HG02973 (cell line): ENCODE results near the gene CRYBA2.
A peak's percentile ranks its signal among the peaks of the same experiment; 100 is the strongest.

ENCODE experiments used
- ATAC-seq: cut with Tn5 transposase; IDR thresholded peaks from one replicate; pipeline ENCODE4 v1.9.1; 2021; ENCODE audit warnings: moderate library complexity; ENCODE audit not compliant: unreplicated experiment

The CRYBA2 gene

DNA sequence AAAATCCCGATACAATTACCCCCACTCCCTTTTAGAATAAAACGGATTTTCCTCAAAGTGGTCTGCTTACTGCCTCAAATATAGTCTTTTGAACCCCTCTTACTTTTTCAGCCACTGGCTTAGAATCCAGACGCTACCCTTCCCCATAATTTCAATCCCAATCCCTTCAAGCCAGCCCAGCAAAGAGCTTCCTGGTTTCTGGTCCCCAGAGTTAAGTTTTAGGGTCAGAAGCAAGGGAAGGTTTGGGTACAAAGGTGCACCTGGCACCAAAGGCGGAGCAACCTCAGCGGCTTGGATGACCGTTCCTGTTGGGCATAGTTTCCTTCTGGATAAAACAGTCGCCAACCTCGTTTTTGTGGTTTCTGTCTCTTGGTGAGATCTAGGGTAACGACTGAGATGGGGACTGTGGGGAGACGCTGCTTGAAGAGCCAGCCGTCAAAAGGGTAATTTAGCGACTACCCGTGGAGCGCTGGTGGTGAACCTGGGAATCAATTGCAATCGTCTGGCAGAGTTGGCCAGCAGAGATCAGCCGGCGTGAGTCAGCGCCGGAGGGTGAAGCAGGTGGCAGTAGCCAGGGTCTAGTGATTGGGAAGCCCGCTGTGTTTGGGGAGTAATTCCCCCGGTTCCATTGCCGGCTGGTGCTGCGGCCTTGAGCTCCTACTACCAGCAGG is 9.8 kb downstream of the CRYBA2 start:
- ATAC-seq, result no peak

DNA sequence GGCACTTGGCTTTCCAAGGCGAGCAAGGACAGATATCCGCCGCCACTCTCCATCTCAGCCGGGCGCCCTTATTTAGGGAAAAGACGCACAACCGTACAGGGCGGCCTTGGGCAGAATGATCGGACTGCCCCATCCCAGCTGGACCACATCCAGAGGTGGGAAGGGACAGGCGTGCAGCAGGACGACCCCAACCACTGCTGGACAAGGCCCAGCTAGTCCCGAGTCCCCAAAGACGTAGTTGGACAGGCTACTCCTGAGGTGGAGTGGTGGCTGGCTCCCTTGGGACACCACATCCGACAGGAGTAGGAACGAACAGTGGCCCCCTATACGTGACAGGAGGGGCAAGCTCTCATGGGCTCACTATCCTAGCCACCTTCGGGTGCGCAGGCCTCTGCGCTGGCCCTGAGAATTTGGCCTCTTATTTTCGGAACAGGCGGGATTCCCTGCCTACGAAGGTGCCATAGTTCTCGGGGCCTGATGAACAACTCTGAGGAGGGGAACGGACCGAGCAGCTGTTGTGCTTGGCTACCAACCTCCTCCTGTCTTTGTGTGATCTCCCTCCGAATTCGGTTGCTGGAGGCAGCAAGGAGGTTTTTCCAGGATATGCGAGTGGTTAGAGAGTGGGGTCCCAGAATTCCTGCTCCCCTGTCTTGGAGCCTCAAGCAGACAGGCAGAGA is 10.5 kb downstream of the CRYBA2 start:
- no peak for ATAC-seq

DNA sequence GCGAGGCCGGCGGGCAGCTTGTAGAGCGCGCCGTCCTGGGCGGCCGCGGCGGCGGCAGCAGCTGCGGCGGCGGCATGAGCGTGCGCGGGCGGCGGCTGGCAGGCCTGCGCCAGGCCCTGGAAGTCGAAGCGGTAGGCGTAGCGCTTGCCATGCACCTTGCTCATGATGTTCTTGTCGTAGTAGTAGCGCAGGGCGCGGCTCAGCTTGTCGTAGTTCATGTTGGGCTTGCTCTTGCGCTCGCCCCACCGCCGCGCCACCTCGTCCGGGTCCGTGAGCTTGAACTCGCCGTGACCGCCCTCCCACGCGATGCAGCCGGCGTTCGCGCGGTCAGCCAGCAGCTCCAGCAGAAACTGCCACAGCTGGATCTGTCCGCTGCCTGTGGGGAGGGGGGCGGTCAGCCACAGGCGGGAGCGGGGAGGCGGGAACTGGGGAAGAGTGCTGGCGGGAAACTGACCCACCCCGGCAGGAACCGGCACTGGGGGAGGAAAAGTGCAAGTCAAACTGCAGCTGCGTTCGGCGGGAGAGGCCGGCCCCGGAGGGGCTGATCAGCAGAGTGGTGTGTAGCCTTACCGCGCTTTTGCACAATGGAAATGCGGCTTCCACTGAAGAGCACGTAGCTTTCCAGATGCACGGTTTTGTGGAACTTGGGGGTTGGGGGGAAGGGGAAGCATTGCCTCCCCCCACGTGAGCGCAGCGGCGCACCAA is 11.2 kb downstream of the CRYBA2 start:
- ATAC-seq, result no peak

DNA sequence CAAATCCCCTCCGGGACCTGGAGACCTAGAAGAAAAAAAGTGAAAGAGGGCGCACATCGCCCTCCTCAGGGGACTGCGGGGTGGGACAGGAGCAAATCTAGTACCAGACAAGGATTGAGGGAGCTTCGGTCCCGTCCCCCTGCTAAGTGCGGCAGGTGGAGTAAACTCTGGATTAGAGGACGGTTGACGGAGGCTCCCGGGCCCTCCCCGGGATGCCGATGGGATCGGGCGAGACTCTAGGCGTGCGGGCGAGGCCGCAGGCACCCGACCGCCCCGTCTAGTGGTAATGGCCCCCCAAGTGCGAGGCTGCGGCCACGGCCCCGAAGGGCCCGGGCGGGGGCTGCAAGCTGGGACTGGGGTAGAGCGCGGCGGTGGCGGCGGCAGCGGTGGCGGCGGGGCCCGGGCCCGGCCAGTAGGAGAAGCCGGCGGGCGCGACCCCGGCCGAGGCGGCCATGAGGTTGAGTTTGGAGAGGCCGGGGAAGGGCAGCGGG is 11.8 kb downstream of the CRYBA2 start:
- no peak for ATAC-seq

DNA sequence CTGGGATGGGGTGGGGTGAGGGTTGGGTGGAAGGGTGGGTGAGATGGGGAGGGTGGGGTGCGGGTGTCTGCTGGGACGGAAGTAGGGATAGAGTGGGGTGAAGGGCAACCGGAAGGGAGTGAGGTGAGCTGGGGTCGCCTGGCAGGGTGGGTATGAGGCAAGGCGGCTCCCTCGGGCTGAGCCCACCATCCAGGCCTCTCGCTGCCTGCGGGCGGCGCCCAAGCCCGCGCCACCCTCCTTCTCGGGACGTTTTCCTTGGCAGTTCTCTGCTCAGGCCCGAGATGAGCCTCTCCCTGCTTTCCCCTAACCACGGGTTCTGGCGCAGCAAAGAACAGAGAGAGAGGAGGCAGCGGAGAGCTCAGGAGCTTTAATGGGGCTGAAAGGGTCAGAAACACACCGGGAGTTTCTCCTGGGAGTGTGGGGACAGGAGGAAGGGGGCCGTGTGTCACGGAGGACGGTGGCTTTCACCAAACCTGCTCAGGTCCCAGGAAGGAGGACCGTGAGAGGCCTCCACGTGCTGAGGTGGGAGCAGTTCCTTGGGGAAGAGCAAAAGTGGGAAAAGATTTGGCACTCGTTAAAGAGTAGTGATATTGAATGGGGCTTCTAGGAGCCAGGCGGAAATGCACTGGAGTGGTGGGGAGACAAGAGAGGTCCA is 12.4 kb downstream of the CRYBA2 start:
- ATAC-seq, result no peak

DNA sequence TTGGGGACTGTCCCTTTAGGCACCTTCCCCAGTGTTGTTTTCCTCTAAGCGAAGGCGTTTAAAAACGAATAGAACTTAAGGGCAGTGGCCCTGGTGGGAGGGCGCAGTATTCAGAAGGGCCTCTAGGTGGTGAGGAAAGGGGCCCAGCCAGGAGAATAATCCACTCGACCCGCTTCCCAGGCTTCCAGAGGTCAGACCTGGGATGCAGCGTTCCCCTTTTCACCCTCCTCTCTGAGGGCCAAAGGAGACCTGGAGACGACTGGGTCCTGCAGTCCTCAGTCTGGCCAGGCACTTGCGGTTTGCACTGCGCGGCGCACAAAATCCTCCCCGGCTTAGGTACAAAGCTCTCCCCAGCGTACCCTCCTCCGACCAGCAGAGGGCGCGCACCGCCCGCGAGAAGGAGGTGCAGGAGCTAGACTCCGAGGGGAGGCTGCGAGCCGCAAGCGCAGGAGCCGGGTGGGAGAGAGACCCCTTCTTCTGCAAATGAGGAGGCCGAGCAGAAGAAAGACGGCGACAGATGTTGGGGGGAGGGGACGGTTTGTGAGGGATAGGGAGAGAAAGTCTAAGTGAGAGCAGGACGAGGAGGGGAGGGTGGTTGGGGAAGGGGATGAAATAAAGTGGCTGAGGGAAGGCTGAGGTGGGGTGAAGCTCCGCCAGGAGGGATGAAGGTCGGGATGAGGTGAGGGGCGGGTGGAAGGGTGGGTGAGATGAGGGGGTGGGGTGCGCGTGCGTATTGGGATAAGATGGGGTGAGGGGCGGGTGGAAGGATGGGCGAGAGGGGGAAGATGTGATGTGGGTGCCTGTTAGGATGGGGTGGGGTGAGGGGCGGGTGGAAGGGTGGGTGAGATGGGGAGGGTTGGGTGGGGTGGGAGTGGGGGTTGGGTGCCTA is 13.1 kb downstream of the CRYBA2 start:
- peak; percentile 91 for ATAC-seq

DNA sequence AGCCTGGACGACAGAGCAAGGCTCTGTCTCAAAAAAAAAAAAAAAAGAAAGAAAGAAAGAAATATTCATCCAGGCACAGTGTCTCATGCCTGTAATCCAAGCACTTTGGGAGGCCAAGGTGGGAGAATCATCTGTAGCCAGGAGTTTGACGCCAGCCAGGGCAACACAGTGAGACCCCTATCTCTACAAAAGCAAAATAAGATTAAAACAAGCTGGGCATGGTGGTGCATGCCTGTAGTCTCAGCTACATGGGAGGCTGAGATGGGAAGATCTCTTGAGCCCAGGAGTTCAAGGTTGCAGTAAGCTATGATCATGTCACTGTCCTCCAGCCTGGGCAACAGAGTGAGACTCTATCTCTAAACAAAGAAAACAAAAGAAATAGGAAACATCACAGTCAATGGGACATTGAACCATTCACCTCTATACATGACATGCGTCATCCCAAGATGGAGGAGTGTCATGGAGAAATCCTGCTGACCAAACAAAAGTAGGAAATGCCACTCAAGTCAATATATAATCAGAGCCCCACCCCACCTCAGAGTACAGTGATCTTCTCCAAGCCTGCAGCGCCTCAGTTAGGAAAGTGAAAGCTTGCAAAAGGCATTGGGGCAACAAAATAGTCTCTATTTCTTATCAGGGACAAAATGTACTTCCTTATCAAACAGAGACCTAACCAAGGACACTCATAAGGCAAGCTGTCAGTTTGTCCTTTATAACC is 18.0 kb downstream of the CRYBA2 start:
- no peak for ATAC-seq

DNA sequence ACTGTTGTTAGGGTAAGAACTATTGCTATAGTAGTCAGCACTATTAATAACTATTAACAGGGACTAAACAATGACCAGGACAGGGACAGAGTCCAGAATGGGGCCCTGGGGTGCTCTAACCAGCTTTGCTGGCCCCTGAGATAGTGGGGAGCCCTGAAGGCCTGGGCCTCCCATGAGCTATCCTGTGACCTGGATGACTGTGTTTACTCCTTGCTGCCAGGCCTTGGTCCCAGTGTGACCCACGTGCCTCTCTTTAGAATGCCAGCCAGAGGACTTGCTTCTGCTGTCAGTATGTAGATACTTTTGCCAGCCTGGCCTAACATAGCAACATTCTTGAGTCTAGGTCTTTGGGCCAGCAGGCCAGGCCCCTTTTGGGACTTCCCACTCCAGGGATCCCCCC is 22.3 kb downstream of the CRYBA2 start:
- ATAC-seq, result no peak

DNA sequence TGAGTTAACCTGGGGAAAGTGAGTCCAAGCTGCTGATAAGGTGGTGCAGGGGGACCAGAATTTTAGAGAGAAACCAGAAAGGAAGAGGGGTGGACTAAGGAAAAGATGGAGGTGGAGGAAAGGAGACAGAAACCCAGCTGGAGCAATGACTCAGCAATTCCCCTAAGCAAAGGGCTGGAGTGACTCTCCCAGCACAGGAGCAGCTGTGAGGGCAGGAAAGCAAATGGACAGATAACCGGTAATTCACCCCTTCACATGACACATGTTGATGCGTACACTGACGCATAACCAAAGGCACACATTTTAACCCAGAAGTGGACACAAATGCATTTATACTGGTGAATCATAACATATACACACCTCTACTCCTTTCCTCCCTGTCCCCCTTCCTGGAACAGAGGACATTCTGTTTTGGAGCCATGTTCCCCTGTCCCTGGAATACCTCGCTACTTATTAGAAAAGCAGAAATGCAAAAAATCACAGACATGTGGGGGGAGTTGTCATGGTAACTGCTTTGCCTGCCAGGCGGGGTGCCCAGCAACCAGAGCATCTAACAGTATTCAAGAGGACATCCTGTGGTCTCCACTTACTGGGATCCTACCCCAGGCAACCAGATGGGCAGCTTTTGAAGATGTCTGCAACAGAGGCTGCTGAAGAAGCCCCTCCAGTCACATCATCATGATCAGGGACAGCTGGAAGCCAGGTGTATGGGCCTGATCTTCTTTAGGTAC is 29.0 kb downstream of the CRYBA2 start:
- ATAC-seq, result no peak

DNA sequence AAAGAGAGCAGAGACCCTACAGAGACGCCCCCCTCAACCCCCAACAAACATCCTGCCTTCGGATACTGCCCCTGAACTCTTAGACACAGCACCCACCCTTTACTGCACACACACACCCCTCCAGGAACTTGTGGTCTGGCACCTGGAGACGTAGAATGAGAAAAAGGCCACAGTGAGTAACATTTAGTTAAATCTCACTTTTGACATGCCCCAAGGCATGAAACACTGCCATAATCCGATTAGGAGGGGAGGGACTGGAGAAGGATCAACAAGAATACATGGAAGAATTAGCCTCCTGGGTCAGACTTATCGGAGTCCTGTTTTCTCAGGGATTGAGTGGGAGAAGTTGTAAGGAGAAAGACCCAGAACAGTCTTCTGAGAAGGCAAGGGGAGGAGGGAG is 29.6 kb downstream of the CRYBA2 start:
- ATAC-seq, result no peak

DNA sequence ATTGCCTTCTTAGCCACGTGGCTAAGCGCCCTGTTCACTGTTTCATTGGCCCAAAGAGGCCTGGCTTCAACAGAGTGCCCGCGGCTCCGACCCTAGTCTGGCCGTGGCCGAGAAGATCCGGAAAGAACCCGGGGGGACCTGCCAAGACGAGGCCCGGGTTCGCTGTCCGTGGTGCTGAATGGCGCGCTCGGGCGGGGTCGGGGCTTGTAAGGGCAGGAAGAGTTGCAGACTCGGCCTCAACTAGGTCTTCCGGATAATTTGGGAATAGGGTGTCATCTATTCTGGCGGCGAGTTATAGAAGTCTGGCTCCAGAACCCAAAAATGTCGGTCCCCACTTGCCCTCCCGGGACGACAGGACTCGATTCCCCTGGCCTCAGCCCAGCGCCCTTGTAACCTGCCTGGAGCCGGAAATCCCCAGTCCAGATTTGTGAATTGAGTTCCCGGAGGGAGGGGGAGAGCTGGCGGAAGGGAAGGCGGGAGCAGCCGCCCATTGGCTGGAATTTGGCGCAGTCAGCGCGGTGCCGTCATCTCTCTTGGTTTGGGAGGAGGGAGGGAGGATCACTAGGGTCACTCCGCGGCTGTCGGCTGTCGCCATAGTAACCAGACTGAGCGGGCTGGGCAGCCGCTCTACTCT is 30.2 kb downstream of the CRYBA2 start:
- no peak for ATAC-seq

DNA sequence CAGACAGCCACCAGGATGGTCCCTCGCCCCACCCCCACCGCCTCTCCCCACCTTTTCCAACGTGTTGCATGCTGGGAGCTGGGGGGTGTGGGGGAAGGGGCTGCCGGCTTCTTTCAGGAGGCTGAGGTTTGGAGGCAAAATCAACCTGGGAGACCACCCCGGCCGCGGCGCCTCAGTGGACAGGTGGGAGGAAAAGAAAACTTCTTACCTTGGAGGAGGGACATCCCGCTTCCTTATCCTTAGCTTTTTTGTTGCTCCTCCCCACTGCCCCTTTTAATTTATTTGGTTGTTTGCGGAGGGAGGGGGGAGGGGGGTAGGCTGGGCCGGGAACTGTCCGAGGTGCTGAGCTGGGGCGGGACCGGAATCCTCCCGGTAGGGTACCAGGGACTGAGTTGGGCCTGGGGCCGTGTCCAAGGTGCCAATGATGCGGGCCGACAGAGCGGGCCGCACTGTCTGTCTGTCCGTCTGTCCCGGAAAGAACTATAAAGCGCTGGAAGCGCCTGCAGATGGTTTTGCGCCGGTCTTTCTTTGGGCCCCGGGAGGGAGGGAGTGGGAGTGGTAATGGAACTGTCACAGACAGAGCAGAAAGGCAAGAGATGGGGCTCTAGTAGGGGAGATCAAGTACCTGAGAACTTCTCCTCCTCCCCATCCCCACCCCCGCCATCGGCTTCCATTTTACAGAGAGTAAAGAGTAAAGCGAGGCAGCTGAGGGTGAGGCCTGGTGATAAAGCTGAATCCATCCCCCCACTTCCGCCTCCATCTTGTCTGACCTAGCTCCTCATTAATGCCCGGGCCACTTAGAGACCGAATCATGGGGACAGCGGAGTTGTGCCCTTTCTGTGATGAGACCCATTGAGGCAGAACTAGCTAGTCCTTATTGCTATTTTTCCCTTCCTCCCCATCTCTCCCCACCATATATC is 31.3 kb downstream of the CRYBA2 start:
- ATAC-seq, result no peak

DNA sequence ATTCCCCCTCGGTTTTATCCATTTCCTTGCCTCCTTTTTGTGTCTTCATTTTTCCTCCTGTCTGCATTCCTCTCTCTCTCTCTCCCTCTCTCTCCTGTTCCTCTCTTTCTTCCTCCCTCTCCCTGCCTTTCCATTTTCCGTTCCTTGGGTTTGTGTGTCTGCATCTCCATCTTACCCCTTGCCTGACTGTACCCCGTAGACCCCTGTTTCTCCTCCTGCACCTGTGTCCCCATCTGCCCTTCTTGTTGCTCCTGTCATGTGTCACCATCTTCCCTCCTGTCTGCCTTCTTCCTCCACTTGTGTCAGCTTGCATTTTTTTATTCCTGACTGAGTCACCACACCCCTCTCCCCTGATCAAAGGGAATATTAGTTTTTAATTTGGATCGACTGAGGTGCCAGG is 32.0 kb downstream of the CRYBA2 start:
- ATAC-seq, result no peak

DNA sequence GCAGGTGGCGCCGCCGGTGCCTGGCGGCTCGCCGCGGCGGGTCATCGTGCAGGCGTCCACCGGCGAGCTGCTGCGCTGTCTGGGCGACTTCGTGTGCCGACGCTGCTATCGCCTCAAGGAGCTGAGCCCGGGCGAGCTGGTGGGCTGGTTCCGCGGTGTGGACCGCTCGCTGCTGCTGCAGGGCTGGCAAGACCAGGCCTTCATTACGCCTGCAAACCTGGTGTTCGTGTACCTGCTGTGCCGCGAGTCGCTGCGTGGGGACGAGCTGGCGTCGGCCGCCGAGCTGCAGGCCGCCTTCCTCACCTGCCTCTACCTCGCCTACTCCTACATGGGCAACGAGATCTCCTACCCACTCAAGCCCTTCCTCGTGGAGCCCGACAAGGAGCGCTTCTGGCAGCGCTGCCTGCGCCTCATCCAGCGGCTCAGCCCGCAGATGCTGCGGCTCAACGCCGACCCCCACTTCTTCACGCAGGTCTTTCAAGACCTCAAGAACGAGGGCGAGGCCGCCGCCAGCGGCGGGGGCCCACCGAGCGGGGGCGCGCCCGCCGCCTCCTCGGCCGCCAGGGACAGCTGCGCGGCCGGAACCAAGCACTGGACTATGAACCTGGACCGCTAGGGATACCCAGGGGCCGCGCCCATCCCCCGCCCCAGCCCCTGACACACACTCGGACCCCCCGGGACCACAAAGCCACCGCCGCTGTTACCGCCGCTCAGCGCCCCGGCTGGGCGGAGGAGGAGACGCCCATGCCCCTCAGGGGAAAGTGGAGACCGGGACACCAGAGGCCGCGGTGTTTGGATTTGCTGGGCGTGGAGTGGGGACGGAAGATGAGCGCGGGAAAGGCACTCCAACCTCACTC is 32.7 kb downstream of the CRYBA2 start:
- no peak for ATAC-seq

DNA sequence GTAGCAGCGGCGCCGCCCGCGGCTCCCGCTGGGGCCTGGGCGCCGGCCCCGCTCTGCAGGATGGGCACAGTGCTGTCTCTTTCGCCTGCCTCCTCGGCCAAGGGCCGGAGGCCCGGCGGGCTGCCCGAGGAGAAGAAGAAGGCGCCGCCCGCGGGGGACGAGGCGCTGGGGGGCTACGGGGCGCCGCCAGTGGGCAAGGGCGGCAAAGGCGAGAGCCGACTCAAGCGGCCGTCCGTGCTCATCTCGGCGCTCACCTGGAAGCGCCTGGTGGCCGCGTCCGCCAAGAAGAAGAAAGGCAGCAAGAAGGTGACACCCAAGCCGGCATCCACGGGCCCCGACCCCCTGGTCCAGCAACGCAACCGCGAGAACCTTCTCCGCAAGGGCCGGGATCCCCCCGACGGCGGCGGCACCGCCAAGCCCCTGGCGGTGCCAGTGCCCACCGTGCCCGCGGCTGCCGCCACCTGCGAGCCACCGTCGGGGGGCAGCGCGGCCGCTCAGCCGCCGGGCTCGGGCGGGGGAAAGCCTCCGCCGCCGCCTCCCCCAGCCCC is 33.4 kb downstream of the CRYBA2 start:
- no peak for ATAC-seq

DNA sequence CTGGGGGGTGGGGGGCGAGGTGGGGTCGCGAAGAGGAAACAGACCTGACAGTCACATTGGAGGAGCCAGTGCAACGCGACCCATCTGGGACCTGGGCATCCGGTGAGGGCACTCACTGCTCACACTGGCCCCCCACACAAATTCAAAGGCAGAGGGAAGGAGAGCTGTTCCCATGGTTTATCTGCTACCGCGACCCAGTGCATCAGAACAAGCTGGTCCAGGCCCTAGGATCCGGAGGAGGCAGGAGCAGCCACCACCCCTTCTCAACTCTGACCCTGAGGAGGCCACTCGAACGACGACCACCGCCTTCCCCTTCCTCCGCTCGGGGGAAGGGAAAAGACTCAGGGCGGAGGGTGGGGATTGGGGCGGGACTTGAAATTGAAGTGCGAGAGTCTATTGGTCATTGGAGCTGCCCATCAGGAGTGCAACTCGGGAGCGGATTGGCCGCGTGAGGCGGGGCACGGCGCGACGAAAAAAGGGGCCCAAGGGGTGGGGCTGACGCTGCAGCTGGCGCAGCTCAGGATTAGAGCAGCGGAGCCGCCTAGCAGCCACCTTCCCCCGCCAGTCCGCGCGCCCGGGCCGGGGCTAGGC is 34.0 kb downstream of the CRYBA2 start, which contains the start of gene CDK5R2:
CDK5R2 (plus strand) TSS at position 526 of the 591 bp plus-strand sequence. CDS start 155 bp downstream, outside the sequence.
- ATAC-seq, result peak; percentile 94
